PFSK-1 (cell line): ENCODE results near the gene HES2.

ENCODE experiments used
- FOXP2 ChIP-seq: optimal IDR thresholded peaks from 2 replicates; pipeline ENCODE3; 2011; ENCODE audit warnings: borderline replicate concordance, control low read depth, inconsistent platforms; ENCODE audit not compliant: insufficient read depth; ENCODE audit errors: extremely low read length, extremely low read depth
- POLR2AphosphoS5 ChIP-seq: IDR thresholded peaks from 2 replicates; pipeline ENCODE4 v1.6.1; 2012; ENCODE audit warnings: low read depth, mild to moderate bottlenecking, control low read depth, low read length, moderate library complexity
- SIN3A ChIP-seq: IDR thresholded peaks from 2 replicates; pipeline ENCODE4 v1.6.1; 2012; ENCODE audit warnings: mild to moderate bottlenecking, low read length, moderate library complexity, borderline replicate concordance; ENCODE audit not compliant: insufficient read depth
- TAF1 ChIP-seq: IDR thresholded peaks from 2 replicates; pipeline ENCODE4 v1.6.1; 2012; ENCODE audit warnings: low read length, control low read depth, borderline replicate concordance; ENCODE audit not compliant: insufficient read depth
- TF ChIP-seq, protein P1 (sequence below), 2 experiments: IDR thresholded peaks; 2 replicates each; pipeline versions ENCODE4 v1.6.1 to v1.8.0; 2011 to 2012; ENCODE audit warnings: low read depth in 2 of 2, low read length in 2 of 2, control low read depth in 1 of 2, inconsistent platforms in 1 of 2, mild to moderate bottlenecking in 1 of 2, moderate library complexity in 1 of 2; ENCODE audit not compliant: insufficient read depth in 1 of 2

DNA sequence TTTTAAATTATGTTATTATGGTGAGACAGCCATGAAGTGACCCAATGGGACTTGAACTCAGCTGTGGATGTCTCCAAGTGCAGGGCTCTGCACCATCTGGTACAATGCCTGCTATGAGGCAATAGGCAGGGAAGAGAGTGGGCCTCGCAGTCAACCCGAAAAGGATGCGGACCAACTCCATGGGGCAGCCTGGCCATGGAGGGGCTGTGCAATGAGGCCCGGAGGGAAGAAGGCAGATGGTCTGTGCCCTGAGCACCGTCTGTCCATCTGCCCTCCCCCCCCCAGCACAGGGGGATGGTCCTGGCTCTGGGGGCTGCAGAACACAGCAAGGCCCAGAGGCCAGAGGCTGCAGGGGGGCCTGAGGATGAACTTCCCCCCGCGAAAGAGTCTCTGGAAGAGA lies 21.9 kb upstream of the HES2 start:
- no peak for TF ChIP-seq POLR2AphosphoS5
- no peak for TF ChIP-seq FOXP2
- TF ChIP-seq TAF1: no peak
- TF ChIP-seq, protein P1, sequence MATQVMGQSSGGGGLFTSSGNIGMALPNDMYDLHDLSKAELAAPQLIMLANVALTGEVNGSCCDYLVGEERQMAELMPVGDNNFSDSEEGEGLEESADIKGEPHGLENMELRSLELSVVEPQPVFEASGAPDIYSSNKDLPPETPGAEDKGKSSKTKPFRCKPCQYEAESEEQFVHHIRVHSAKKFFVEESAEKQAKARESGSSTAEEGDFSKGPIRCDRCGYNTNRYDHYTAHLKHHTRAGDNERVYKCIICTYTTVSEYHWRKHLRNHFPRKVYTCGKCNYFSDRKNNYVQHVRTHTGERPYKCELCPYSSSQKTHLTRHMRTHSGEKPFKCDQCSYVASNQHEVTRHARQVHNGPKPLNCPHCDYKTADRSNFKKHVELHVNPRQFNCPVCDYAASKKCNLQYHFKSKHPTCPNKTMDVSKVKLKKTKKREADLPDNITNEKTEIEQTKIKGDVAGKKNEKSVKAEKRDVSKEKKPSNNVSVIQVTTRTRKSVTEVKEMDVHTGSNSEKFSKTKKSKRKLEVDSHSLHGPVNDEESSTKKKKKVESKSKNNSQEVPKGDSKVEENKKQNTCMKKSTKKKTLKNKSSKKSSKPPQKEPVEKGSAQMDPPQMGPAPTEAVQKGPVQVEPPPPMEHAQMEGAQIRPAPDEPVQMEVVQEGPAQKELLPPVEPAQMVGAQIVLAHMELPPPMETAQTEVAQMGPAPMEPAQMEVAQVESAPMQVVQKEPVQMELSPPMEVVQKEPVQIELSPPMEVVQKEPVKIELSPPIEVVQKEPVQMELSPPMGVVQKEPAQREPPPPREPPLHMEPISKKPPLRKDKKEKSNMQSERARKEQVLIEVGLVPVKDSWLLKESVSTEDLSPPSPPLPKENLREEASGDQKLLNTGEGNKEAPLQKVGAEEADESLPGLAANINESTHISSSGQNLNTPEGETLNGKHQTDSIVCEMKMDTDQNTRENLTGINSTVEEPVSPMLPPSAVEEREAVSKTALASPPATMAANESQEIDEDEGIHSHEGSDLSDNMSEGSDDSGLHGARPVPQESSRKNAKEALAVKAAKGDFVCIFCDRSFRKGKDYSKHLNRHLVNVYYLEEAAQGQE (IDR thresholded peaks at IDR 0.05; ENCODE audit: insufficient read depth in 1 of 2, low read depth in 2 of 2, low read length in 2 of 2): no peak
- TF ChIP-seq SIN3A: no peak
